Tibial artery (tissue), 4 donors: ENCODE data around the gene GLB1L2.

Experiments used
- DNase-seq, 2 donors: peaks; one replicate each; pipeline ENCODE4 v3.0.0-alpha.2; 2019
- H3K27ac ChIP-seq, 2 donors: fragments of 200-600 bp; sonication (generic) in 1 of 2; 1 replicate in 1 of 2; 2 replicates in 1 of 2; pipeline ENCODE4 v1.5.1; 2018 to 2019; ENCODE audit warnings: mild to moderate bottlenecking in 1 of 2
- H3K27me3 ChIP-seq, 2 donors: fragments of 200-600 bp; sonication (generic) in 1 of 2; one replicate each; pipeline versions ENCODE4 v1.5.1 to v1.6.0; 2016 to 2019
- H3K36me3 ChIP-seq, 3 donors: fragments of 200-600 bp; sonication (generic) in 2 of 3; one replicate each; pipeline ENCODE4 v1.5.1; 2016 to 2019; ENCODE audit warnings: mild to moderate bottlenecking in 2 of 3
- H3K4me1 ChIP-seq, 4 donors: fragments of 200-600 bp; sonication (generic) in 2 of 4; 1 replicate in 3 of 4; 2 replicates in 1 of 4; pipeline ENCODE4 v1.5.1; 2016 to 2019
- H3K4me3 ChIP-seq, 2 donors: fragments of 200-600 bp; sonication (generic) in 1 of 2; 1 replicate in 1 of 2; 2 replicates in 1 of 2; pipeline ENCODE4 v1.5.1; 2018 to 2019; ENCODE audit warnings: mild to moderate bottlenecking in 2 of 2
- H3K9me3 ChIP-seq, 3 donors: fragments of 200-600 bp; sonication (generic) in 1 of 3; one replicate each; pipeline ENCODE4 v1.5.1; 2016 to 2019
- intact Hi-C: fragments of 100-400 bp; cut with DNase I; formaldehyde crosslinking; loops from one replicate; pipeline ENCODE4 v1.15.0; 2023; ENCODE audit warnings: low total_unique reads
- TF ChIP-seq, protein P1 (sequence below), 2 experiments: fragments of 200-600 bp in 1 of 2; fragments of 450-650 bp in 1 of 2; IDR thresholded peaks; one replicate each; pipeline ENCODE4 v1.5.1; 2017 to 2019; ENCODE audit warnings: antibody characterized with exemption in 2 of 2, mild to moderate bottlenecking in 1 of 2, moderate library complexity in 1 of 2

Gene GLB1L2

DNA sequence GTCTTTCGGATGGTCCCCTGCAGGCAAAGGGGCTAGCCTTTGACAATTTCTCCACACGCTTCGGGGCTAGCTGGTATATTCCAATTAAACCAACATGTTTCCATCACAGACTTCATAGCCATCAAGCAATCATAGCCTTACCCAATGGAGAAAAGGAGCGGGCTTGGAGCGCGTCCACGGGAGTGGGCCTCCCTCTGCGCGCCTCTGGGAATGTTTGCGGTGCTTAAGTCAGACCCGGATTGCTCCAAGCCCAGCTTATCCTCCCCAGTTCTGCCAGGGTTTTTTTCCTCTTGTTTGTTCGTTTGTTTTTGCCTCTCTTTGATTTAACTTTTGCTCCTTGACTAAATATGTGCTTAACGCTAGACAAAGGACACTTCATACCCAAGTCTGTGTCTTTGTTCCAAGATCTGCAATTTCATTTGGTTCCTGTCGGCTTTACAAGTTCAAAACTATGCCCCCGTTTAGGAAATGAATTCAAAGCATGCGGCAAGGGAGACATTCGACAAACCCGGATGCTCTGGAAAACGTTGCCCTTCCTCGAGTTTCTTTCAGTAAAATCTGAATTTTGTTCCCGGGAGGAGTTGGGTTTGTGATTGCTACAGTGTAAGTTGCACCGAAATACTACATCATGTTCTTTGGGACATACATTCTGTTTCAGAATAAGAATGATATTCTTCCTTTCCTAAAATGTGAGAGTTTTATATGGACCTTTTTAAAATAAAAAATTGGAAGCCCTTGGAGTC lies 1.0 kb upstream of the GLB1L2 start:
- DNase-seq: no peak
- no peaks in the 10 kb centered on the region for H3K27me3 ChIP-seq
- no peaks in the 10 kb centered on the region for H3K36me3 ChIP-seq
- H3K9me3 ChIP-seq: no peaks in the 10 kb centered on the region
- peaks cover 0 to 17% (median 12%) of the 10 kb centered on the region in 4 donors for H3K4me1 ChIP-seq
- TF ChIP-seq, protein P1, sequence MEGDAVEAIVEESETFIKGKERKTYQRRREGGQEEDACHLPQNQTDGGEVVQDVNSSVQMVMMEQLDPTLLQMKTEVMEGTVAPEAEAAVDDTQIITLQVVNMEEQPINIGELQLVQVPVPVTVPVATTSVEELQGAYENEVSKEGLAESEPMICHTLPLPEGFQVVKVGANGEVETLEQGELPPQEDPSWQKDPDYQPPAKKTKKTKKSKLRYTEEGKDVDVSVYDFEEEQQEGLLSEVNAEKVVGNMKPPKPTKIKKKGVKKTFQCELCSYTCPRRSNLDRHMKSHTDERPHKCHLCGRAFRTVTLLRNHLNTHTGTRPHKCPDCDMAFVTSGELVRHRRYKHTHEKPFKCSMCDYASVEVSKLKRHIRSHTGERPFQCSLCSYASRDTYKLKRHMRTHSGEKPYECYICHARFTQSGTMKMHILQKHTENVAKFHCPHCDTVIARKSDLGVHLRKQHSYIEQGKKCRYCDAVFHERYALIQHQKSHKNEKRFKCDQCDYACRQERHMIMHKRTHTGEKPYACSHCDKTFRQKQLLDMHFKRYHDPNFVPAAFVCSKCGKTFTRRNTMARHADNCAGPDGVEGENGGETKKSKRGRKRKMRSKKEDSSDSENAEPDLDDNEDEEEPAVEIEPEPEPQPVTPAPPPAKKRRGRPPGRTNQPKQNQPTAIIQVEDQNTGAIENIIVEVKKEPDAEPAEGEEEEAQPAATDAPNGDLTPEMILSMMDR (IDR thresholded peaks at IDR 0.05): no peak
- H3K27ac ChIP-seq: peak overlapping the region in 1 of 2 donors; percentile 32
- intact Hi-C loops: no loop called here
- peak overlapping the region; percentile 53 to 68 for H3K4me3 ChIP-seq

DNA sequence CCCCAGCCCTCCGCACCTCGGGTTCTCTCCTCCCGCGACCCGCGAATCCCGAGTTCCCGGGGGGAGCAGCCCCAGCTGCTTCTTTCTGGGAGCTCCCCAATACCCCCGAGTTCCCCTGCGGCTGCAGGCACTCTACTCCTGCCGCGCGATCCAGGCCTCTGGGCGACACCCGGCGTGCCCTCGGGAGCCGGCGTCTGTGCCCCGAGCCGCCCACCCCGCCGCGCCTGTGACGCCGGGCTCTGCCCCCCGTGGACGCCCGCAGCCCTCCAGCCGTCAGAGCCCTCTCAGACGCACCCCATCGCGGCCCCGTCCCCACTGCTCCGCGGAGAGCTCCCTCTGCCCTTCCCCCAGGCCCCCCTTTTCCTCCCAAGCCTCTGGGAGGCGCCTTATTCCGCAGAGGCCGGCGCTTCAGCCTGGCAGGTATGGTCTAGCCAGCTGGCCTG lies 422 bp downstream of the GLB1L2 start:
- Histone ChIP-seq H3K27me3 (no peaks in the 10 kb centered on the region), H3K4me1 (peaks cover 0 to 17% (median 12%) of the 10 kb centered on the region in 4 donors), H3K27ac (no peak overlapping the region), H3K4me3 (peak overlapping the region; percentile 53 to 68), H3K36me3 (no peaks in the 10 kb centered on the region), H3K9me3 (no peaks in the 10 kb centered on the region)
- intact Hi-C loops: no loop called here
- DNase-seq: no peak
- TF ChIP-seq, protein P1 (IDR thresholded peaks at IDR 0.05): no peak

DNA sequence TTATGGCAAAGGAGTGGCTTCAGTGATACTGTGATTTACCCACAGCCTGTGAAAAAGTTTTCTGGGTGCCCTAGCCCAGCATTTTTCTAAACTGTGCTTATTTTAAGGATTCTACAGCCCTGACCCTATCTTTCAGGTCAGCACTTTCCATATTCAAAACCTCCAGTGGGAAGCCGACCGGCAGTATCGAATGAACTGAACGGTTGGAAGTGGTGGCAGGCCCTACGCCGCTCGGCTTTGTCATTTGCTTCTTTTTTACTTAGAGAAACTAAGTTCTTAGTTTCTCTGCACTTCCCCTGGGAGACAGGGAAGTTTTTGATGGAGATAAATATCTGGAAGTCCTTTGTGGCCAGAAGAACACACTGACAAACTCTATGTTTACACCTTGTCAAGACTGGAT lies 994 bp downstream of the GLB1L2 start:
- H3K9me3 ChIP-seq: no peaks in the 10 kb centered on the region
- peak overlapping the region in 1 of 2 donors; percentile 68 for H3K4me3 ChIP-seq
- no peaks in the 10 kb centered on the region for H3K27me3 ChIP-seq
- intact Hi-C loops: no loop called here
- H3K4me1 ChIP-seq: peaks cover 0 to 17% (median 12%) of the 10 kb centered on the region in 4 donors
- H3K36me3 ChIP-seq: no peaks in the 10 kb centered on the region
- no peak for DNase-seq
- TF ChIP-seq, protein P1 (IDR thresholded peaks at IDR 0.05): no peak
- no peak overlapping the region for H3K27ac ChIP-seq

DNA sequence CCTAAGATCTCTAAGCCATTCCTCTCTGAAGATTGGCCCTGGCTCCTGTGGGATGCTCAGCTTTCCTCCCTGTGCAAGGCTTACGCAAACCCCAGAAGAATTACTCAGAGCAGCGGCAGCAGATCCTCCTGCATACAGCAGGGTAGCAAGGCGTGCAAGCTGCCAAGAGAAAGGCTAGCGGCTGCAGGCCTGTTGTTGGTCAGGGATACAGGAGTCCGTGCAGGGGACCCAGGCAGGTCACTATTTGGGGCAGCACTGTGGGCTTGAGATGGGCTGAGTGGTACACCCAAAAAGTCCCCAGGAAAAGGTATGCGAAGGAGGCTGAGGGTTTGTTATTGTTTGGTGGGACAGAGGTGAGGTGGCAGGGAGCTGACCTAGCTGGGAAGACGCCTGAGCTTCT lies 1.5 kb downstream of the GLB1L2 start:
- Histone ChIP-seq H3K4me3 (no peak overlapping the region), H3K36me3 (no peaks in the 10 kb centered on the region), H3K27ac (no peak overlapping the region), H3K9me3 (no peaks in the 10 kb centered on the region), H3K4me1 (peaks cover 0 to 17% (median 12%) of the 10 kb centered on the region in 4 donors), H3K27me3 (no peaks in the 10 kb centered on the region)
- intact Hi-C loops: no loop called here
- TF ChIP-seq, protein P1 (IDR thresholded peaks at IDR 0.05): no peak
- no peak for DNase-seq

DNA sequence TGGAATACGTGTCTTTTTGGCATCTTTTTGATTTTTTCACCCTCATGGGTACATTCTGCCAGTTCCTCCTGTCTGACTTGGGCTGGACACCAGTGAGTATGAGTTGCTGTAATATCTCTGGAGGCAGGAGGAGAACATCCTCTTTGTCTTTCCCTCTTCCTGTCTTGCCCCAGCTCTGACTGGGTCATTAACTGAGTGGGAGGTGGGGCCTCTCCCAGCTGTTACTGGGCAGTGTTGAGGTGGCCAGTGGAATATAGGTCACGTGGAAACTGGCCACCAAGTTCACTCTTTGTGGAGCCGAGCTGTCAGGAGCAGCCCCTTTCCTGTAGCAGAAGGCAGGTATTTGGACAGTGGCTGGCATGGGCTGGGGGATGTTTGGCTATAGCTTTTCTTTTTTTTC lies 2.2 kb downstream of the GLB1L2 start:
- H3K27ac ChIP-seq: no peak overlapping the region
- no peak overlapping the region for H3K4me3 ChIP-seq
- no peaks in the 10 kb centered on the region for H3K9me3 ChIP-seq
- intact Hi-C loops: no loop called here
- no peaks in the 10 kb centered on the region for H3K36me3 ChIP-seq
- H3K4me1 ChIP-seq: peaks cover 0 to 17% (median 12%) of the 10 kb centered on the region in 4 donors
- DNase-seq: no peak
- TF ChIP-seq, protein P1 (IDR thresholded peaks at IDR 0.05): no peak
- H3K27me3 ChIP-seq: no peaks in the 10 kb centered on the region
